Neutrophil (primary cell): ENCODE data around the gene B3GNT8.
"Not testable (repeated sequence)": the region's sequence is repeated elsewhere in the genome, so short reads cannot be mapped to it uniquely, and the experiment has no call there.

Experiments
- H3K27ac ChIP-seq: fragments of 200-600 bp; sonication (generic); 2 replicates; pipeline ENCODE4 v1.5.1; 2016; ENCODE audit warnings: mild to moderate bottlenecking, moderate library complexity
- H3K27me3 ChIP-seq: fragments of 200-600 bp; sonication (generic); 2 replicates; pipeline ENCODE4 v1.6.0; 2016; ENCODE audit warnings: mild to moderate bottlenecking
- H3K36me3 ChIP-seq: fragments of 200-600 bp; sonication (generic); 2 replicates; pipeline ENCODE4 v1.5.1; 2017
- H3K4me1 ChIP-seq, 2 experiments: fragments of 200-600 bp in 1 of 2; sonication (generic) in 1 of 2; 1 replicate in 1 of 2; 2 replicates in 1 of 2; pipeline versions ENCODE4 v1.5.1 to v1.6.1; 2013 to 2016; ENCODE audit warnings: low read depth in 1 of 2, low read length in 1 of 2, mild to moderate bottlenecking in 1 of 2, moderate library complexity in 1 of 2; ENCODE audit not compliant: control insufficient read depth in 1 of 2, insufficient read depth in 1 of 2
- H3K4me3 ChIP-seq, 2 experiments: fragments of 200-600 bp in 1 of 2; sonication (generic) in 1 of 2; 1 replicate in 1 of 2; 2 replicates in 1 of 2; pipeline ENCODE4 v1.5.1; 2013 to 2016; ENCODE audit warnings: low read depth in 1 of 2, low read length in 1 of 2, mild to moderate bottlenecking in 1 of 2, moderate library complexity in 1 of 2
- H3K9me3 ChIP-seq: fragments of 200-600 bp; sonication (generic); 2 replicates; pipeline ENCODE4 v1.5.1; 2016
- TF ChIP-seq, protein P1 (sequence below): fragments of 200-600 bp; sonication (generic); IDR thresholded peaks from 2 replicates; pipeline ENCODE4 v1.5.1; 2016; ENCODE audit warnings: antibody characterized with exemption

The B3GNT8 gene

DNA sequence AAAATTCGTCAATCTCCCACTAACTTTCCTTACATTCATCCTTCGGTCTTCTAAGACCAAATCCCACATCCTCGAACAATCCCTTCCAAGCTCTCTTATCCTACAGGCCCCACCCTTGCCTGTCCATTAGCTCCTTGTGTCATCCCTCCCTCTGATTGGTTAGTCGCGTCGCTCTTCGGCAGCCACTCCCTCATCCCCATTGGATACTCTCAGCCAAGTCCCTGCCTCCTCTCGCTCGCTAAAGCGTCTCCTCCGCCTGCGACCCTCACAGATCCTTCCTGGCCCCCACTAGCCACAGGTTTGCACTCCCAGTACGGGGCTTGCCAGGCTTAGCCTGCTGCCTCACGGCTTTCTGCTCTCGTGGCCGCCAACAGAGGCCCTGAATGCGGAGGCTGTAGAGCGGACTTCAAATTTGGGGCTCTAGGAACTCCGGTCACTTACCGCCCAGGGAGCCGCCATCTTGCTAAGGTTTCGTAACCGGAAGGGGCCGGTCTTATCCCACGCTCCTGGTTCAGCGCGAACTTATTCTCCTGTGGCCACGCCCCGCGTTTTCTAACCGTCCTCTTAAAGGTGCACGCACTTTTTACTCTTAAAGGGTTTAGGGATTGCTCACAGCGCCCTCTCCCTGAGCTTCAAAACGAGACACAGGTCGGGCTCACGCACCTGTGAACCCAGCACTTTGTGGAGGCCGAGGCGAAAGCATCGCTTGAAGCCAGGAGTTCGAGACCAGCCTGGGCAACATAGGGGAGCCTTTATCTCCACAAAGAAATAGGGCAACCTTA is 12.5 kb upstream of the B3GNT8 start, which contains the start of gene DMAC2:
Gene DMAC2, minus strand, starts transcription at position 472 of the 782 bp plus-strand sequence. Its CDS starts 13 bp downstream, at position 459.
- Histone ChIP-seq H3K27me3 (no peaks in the 10 kb centered on the region), H3K27ac (peak within 1 kb of the TSS; percentile 86), H3K9me3 (no peaks in the 10 kb centered on the region), H3K4me3 (peak within 1 kb of the TSS; percentile 77 to 81), H3K4me1 (peaks cover 22 to 32% of the 10 kb centered on the region in 2 experiments), H3K36me3 (no peaks in the 10 kb centered on the region)
- TF ChIP-seq, protein P1, sequence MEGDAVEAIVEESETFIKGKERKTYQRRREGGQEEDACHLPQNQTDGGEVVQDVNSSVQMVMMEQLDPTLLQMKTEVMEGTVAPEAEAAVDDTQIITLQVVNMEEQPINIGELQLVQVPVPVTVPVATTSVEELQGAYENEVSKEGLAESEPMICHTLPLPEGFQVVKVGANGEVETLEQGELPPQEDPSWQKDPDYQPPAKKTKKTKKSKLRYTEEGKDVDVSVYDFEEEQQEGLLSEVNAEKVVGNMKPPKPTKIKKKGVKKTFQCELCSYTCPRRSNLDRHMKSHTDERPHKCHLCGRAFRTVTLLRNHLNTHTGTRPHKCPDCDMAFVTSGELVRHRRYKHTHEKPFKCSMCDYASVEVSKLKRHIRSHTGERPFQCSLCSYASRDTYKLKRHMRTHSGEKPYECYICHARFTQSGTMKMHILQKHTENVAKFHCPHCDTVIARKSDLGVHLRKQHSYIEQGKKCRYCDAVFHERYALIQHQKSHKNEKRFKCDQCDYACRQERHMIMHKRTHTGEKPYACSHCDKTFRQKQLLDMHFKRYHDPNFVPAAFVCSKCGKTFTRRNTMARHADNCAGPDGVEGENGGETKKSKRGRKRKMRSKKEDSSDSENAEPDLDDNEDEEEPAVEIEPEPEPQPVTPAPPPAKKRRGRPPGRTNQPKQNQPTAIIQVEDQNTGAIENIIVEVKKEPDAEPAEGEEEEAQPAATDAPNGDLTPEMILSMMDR: peak; percentile 57

DNA sequence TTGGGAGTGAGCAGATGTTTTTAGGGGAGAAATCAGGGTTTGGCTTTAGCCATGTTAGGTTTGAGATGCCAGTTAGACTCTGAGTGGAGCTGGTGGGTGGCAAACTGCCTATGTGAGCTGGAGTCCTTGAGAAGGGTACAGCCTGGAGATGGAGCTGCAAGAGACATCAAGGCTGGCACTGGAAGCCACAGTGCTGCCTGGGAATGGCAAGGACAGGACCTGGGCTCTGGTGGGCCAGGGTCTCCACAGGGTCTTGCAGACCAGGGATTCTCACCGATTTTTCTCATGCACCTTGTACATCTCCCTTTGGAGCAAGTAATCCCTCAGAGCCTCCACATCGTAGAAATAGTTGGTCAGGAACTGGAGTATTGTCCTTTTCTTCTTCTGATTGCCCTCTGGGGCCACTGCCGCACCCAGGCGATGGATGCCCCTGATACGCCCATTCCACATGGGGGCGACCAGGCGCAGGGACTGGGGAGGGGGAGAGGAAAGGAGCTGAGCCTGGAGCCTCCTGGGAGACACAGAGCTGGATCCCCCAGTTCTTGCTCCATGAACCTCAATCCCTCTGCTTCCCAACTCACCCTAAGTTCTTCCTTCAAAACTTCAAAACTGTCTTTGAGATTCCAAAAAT is 10.9 kb upstream of the B3GNT8 start:
- Histone ChIP-seq H3K4me3 (no peak overlapping the region), H3K36me3 (peaks cover 4% of the 10 kb centered on the region), H3K9me3 (no peaks in the 10 kb centered on the region), H3K27me3 (no peaks in the 10 kb centered on the region), H3K27ac (no peak overlapping the region), H3K4me1 (peaks cover 22 to 35% of the 10 kb centered on the region in 2 experiments)
- TF ChIP-seq, protein P1: no peak

DNA sequence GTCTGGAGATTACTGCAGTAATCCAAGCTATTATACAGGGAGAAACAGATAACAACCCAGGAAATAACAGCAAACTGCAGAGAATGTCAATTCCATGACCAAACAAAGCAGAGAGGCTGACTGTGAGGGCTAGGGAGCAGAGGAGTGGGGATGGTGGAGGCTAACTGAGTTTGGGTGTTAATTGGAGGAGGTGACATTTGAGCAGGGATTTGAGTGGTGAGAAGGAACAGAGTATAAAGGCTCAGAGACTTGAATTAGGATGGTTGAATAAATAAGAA is 9.4 kb upstream of the B3GNT8 start:
- TF ChIP-seq, protein P1: no peak
- peaks cover 21 to 37% of the 10 kb centered on the region in 2 experiments for H3K4me1 ChIP-seq

DNA sequence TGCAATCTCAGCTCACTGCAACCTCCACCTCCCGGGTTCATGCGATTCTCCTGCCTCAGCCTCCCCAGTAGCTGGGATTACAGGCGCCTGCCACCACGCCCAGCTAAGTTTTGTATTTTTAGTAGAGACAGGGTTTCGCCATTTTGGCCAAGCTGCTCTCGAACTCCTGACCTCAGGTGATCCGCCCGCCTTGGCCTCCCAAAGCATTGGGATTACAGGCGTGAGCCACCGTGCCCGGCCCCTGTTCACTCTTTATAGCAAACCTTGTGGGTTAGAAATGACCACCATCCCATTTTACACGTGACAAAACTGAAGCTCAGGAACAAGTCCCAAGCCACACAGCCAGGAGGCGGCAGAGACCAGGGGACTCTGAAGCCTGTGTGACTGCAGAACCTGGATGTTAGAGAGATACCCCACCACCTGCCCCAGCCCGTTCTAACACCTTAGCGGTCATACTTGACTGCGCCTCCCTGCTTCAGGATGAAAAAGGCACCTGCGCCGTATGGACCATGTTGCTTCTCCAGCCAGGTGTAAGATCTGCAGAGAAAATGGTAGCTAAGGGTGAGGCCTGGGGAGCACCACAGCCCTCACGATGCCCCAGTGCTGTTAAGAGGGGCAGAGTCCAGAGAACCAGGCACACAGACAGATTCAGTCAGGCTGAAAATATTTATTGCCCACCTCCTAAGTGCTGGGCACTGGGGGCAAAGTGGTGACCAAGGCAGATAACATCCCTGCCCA is 8.9 kb upstream of the B3GNT8 start:
- Histone ChIP-seq H3K27me3 (no peaks in the 10 kb centered on the region), H3K9me3 (no peaks in the 10 kb centered on the region), H3K4me1 (peaks cover 22 to 37% of the 10 kb centered on the region in 2 experiments), H3K27ac (no peak overlapping the region), H3K36me3 (peaks cover 15% of the 10 kb centered on the region), H3K4me3 (no peak overlapping the region)
- TF ChIP-seq, protein P1: no peak

More for the DNA sequence above, 9.4 kb upstream of the B3GNT8 start:
- no peak overlapping the region for H3K4me3 ChIP-seq
- no peak overlapping the region for H3K27ac ChIP-seq
- peaks cover 15% of the 10 kb centered on the region for H3K36me3 ChIP-seq
- H3K9me3 ChIP-seq: no peaks in the 10 kb centered on the region
- no peaks in the 10 kb centered on the region for H3K27me3 ChIP-seq

DNA sequence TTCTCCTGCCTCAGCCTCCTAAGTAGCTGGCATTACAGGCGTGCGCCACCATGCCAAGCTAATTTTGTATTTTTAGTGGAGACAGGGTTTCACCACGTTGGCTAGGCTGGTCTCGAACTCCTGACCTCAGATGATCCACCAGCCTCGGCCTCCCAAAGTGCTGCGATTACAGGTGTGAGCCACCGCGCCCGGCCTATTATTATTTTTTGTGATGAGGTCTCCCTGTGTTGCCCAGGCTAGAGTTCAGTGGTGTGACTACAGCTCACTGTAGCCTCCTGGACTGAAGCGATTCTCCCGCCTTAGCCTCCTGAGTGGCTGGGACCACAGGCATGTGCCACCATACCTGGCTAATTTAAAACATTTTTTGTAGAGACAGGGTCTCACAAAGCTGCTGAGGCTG is 8.2 kb upstream of the B3GNT8 start:
- not testable (repeated sequence) for H3K4me3 ChIP-seq, H3K27ac ChIP-seq, H3K9me3 ChIP-seq, H3K27me3 ChIP-seq
- Histone ChIP-seq H3K4me1 (peaks cover 28 to 41% of the 10 kb centered on the region in 2 experiments), H3K36me3 (peaks cover 15% of the 10 kb centered on the region)
